Thoracic aorta (tissue), 2 donors: Measurements from ENCODE around the gene ABHD17C. TPM values are rescaled to one million over a fixed set of nuclear protein-coding genes. Genes with fewer than 3 reads are reported as not detected.

ENCODE experiments used
- ATAC-seq: fragments of 150-250 bp; one replicate; pipeline ENCODE4 v1.8.0; 2017; ENCODE audit warnings: low read depth; ENCODE audit not compliant: insufficient number of reproducible peaks, low FRiP score
- DNase-seq: peaks from one replicate; pipeline ENCODE4 v3.0.0-alpha.2; 2020; ENCODE audit warnings: low spot score
- H3K27ac ChIP-seq, 2 donors: fragments of 200-600 bp; sonication (generic); 1 replicate in 1 of 2; 2 replicates in 1 of 2; pipeline ENCODE4 v1.5.1; 2016; ENCODE audit warnings: mild to moderate bottlenecking in 2 of 2, moderate library complexity in 2 of 2
- H3K27me3 ChIP-seq: fragments of 200-600 bp; sonication (generic); replicated peaks from 2 replicates; pipeline ENCODE4 v1.6.0; 2016; ENCODE audit warnings: mild to moderate bottlenecking; ENCODE audit not compliant: insufficient read depth
- H3K36me3 ChIP-seq: fragments of 200-600 bp; sonication (generic); one replicate; pipeline ENCODE4 v1.5.1; 2016
- H3K4me1 ChIP-seq, 2 donors: fragments of 200-600 bp; sonication (generic); 1 replicate in 1 of 2; 2 replicates in 1 of 2; pipeline versions ENCODE4 v1.5.1 to v1.6.0; 2016; ENCODE audit warnings: low read depth in 2 of 2, mild to moderate bottlenecking in 1 of 2; ENCODE audit not compliant: control insufficient read depth in 1 of 2
- H3K4me3 ChIP-seq: fragments of 200-600 bp; sonication (generic); 2 replicates; pipeline ENCODE4 v1.5.1; 2016; ENCODE audit warnings: mild to moderate bottlenecking
- H3K9me3 ChIP-seq: fragments of 200-600 bp; sonication (generic); 2 replicates; pipeline ENCODE4 v1.5.1; 2016
- CTCF ChIP-seq: fragments of 200-600 bp; sonication (generic); IDR thresholded peaks from one replicate; pipeline ENCODE4 v1.5.1; 2019; ENCODE audit warnings: antibody characterized with exemption
- total RNA-seq, 2 donors: library from RNA; depleted of rRNA; stranded (reverse); fragments of >200 nt; gene quantifications; one replicate each; pipeline versions ENCODE4 v1.1.0 to v1.2.3, GENCODE V29; 2016

Gene ABHD17C
- total RNA-seq, 2 donors from 2014 or later = 1.6 to 3.0 TPM

GRCh38 chr15:80743189-80743833 is 48.2 kb downstream of the ABHD17C start:
- H3K27ac ChIP-seq = no peak overlapping the region
- H3K4me3 ChIP-seq = no peak overlapping the region
- no peaks in the 10 kb centered on the region for H3K36me3 ChIP-seq
- no peaks in the 10 kb centered on the region for H3K9me3 ChIP-seq
- TF ChIP-seq CTCF = no peak
- H3K27me3 ChIP-seq = no peaks in the 10 kb centered on the region
- H3K4me1 ChIP-seq = no peaks in the 10 kb centered on the region
- DNase-seq (no peak), ATAC-seq (no peak)

DNA sequence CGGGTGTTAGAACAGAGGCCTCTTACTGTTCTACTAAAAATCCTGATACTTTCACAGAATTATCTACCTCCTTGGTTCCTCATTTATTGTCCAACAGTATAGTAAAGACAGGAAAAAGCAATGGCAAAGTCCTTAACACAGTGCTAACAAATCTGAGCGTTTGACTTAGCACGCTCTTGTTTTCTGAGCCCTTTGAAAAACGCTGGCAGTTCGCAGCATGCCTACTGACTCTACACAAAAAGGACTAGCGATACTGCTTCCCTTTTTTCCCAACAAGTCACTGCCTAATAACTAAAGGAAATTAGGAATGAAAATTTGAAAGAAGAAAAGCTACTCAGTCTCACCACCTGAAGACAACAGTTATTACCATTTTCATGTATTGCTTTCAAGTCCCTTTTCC is 49.3 kb downstream of the ABHD17C start:
- Histone ChIP-seq H3K36me3 (no peaks in the 10 kb centered on the region), H3K27ac (no peak overlapping the region), H3K27me3 (no peaks in the 10 kb centered on the region), H3K4me1 (no peaks in the 10 kb centered on the region), H3K4me3 (no peak overlapping the region), H3K9me3 (no peaks in the 10 kb centered on the region)
- DNase-seq (no peak), ATAC-seq (no peak)
- no peak for TF ChIP-seq CTCF

DNA sequence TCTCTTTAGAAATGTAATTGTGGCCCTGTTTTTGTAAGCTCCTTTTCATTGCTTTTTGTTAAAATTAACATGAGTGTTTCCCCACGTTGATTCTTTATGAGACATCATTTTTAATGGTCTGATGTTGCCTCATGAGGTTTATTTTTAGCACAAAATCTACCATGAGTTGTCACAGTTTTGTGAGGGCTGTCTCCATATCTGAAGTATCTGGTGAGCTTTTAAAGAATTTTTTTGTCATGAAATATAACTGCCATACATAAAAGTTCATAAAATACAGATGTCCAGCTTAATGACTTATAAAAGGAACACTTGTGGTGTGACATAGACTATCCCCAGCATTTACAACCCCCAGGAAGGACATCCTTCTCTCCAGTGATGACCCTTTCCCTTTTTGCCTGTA is 49.7 kb downstream of the ABHD17C start:
- H3K36me3 ChIP-seq = no peaks in the 10 kb centered on the region
- ATAC-seq (no peak), DNase-seq (no peak)
- H3K4me3 ChIP-seq = no peak overlapping the region
- H3K27ac ChIP-seq = no peak overlapping the region
- TF ChIP-seq CTCF = no peak
- no peaks in the 10 kb centered on the region for H3K27me3 ChIP-seq
- H3K9me3 ChIP-seq = no peaks in the 10 kb centered on the region
- no peaks in the 10 kb centered on the region for H3K4me1 ChIP-seq

GRCh38 chr15:80745888-80746287 is 50.8 kb downstream of the ABHD17C start:
- TF ChIP-seq CTCF = no peak

DNA sequence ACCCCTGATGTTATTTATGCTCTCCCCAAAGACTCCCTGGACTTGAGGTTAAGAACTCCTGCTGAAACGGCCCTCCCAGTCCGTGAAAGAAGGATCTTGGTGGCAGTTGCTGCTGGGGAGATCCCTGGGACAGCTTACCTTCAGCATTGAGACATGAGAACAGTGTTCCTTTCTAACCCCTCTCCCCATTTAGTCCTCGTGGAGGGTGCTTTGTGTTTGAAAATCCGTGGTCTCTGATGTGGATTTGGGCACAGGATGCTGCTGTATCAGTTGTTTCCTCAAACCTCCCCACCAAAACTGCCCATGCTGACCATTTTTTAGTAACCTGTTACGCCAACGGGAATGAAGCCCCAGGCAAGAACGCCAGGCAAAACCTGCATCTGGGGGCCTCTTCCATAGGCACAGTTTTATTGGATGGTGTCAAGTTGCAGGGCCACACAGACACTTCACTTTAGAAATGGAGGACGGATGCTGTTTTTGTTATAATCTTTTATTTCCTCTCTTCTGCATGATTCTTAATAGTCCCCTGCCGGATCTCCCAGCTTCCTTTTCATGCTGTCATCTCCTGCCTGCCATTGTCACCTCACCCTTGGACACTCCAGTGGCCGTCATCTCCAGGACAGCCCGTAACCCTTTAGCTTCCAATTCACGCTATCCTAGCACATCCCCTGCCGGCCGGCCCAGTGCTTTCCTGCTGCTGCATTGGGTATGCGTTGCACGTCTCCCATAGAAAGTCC is 52.4 kb downstream of the ABHD17C start:
- no peaks in the 10 kb centered on the region for H3K27me3 ChIP-seq
- H3K4me1 ChIP-seq = no peaks in the 10 kb centered on the region
- no peak for DNase-seq
- H3K9me3 ChIP-seq = no peaks in the 10 kb centered on the region
- H3K27ac ChIP-seq = no peak overlapping the region
- no peak overlapping the region for H3K4me3 ChIP-seq
- no peak for ATAC-seq
- TF ChIP-seq CTCF = no peak
- no peaks in the 10 kb centered on the region for H3K36me3 ChIP-seq

More at GRCh38 chr15:80745888-80746287, 50.8 kb downstream of the ABHD17C start:
- Histone ChIP-seq H3K4me3 (no peak overlapping the region), H3K36me3 (no peaks in the 10 kb centered on the region), H3K4me1 (no peaks in the 10 kb centered on the region), H3K9me3 (no peaks in the 10 kb centered on the region), H3K27ac (no peak overlapping the region), H3K27me3 (no peaks in the 10 kb centered on the region)
- no peak for DNase-seq
- ATAC-seq = no peak
